ENCODE results near the gene NPHP4.

NPHP4 gene

DNA sequence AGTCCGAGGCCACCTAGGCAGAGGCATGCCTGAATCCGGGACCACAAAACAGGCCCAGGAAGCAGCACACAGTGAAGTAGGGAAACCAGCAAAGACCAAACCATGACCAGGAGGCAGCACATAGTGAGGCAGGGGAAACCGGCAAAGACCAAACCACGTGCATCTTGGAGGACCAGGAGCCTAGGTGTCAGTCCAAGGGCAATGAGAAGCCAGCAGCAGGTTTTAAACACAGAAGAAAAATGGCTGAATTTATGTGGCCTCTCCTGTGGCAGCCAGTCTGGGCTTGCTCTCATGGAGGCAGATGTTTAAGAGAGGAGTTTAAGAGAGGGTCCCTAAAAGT is 42.5 kb downstream of the NPHP4 start:
- TF ChIP-seq, protein P1, sequence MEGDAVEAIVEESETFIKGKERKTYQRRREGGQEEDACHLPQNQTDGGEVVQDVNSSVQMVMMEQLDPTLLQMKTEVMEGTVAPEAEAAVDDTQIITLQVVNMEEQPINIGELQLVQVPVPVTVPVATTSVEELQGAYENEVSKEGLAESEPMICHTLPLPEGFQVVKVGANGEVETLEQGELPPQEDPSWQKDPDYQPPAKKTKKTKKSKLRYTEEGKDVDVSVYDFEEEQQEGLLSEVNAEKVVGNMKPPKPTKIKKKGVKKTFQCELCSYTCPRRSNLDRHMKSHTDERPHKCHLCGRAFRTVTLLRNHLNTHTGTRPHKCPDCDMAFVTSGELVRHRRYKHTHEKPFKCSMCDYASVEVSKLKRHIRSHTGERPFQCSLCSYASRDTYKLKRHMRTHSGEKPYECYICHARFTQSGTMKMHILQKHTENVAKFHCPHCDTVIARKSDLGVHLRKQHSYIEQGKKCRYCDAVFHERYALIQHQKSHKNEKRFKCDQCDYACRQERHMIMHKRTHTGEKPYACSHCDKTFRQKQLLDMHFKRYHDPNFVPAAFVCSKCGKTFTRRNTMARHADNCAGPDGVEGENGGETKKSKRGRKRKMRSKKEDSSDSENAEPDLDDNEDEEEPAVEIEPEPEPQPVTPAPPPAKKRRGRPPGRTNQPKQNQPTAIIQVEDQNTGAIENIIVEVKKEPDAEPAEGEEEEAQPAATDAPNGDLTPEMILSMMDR (IDR thresholded peaks at IDR 0.05; ENCODE audit: insufficient read depth, low read depth, low read length, missing control alignments), result no peak
- no peak overlapping the region for H3K4me3 ChIP-seq (ENCODE audit: low read length)
- no peak for DNase-seq (ENCODE audit: low read depth)

DNA sequence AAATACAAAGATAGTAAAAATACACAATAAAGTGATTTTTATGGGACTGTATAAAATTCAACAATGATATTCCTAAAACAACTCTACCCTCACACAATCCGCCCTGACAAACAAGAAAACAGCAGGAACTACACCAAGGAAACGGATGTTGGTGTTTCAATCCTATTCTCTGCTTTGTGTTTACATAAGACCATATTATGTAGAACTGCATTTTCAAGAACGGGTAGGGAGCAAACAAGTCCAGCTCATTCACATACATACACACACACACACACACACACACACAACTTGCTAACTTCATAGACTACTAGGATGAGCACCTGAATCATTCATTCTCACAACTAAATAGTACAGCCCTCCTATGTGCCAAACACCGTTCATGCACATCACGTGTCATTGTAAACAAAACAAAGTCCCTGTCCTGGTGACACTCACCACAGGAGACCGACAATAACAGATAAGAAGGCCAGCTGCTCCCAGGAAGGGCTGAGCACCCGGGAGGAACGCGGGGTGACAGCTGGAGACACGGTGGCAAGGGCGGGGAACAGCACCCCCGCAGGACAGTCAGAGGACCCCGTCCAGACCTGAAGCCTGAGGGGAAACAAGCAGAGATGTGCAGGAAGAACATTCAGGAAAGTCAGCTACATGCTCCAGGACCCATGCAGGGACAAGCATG is 43.0 kb downstream of the NPHP4 start:
- H3K4me3 ChIP-seq (ENCODE audit: low read length), result no peak overlapping the region
- peak; percentile 5 for DNase-seq (ENCODE audit: low read depth)
- TF ChIP-seq, protein P1 (IDR thresholded peaks at IDR 0.05; ENCODE audit: insufficient read depth, low read depth, low read length, missing control alignments), result no peak

DNA sequence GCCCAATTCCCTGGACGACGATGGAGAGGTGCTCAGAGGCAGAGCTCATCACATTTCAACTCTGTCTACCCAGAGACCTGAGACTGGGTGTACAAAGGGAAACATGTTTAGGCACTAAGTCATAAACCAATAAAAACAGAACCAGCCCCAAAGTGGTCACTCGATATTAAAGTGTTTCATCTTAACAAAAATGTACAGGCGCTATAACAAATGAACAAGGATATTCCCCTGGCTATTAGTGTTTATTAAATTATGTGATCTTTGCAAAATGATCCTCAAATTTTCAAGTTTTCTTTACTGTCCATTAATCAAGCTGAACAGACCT is 43.6 kb downstream of the NPHP4 start:
- H3K4me3 ChIP-seq (ENCODE audit: low read length), result no peak overlapping the region
- DNase-seq (ENCODE audit: low read depth), result no peak
- TF ChIP-seq, protein P1 (IDR thresholded peaks at IDR 0.05; ENCODE audit: insufficient read depth, low read depth, low read length, missing control alignments), result no peak

DNA sequence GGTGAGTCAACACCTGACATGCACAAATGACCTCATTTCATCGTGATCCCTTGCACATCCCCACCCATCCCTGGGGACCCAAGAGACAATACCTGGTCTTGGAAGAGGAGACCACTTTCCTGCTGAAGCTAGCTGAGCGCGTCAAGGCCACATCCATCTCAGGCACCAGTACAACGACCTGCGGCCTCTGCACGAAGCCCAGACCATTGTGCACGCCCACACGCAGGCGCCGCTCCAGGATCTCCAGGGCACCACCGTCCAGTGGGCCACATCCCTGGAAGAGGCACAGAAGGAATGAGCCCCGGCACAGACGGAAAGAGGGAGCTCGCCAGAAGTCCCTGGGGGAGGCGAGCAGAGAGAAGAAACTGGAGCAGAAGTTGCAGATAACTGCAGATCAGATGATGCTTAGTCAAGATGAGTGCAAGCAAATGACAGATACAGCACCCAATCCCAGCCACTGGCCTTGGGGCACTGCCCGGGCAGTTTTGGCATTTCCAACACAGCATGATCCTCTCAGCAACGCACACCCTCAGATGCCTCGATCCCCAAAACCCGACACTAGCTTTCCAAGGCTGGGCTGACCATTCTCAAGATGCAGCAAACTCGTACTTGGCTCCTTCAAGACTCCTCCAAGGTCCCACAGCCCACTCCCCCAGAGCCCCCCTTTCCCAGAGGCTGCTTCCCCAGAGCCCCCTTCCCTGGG is 44.1 kb downstream of the NPHP4 start:
- DNase-seq (ENCODE audit: low read depth), result peak; percentile 56
- TF ChIP-seq, protein P1 (IDR thresholded peaks at IDR 0.05; ENCODE audit: insufficient read depth, low read depth, low read length, missing control alignments), result no peak
- H3K4me3 ChIP-seq (ENCODE audit: low read length), result no peak overlapping the region

DNA sequence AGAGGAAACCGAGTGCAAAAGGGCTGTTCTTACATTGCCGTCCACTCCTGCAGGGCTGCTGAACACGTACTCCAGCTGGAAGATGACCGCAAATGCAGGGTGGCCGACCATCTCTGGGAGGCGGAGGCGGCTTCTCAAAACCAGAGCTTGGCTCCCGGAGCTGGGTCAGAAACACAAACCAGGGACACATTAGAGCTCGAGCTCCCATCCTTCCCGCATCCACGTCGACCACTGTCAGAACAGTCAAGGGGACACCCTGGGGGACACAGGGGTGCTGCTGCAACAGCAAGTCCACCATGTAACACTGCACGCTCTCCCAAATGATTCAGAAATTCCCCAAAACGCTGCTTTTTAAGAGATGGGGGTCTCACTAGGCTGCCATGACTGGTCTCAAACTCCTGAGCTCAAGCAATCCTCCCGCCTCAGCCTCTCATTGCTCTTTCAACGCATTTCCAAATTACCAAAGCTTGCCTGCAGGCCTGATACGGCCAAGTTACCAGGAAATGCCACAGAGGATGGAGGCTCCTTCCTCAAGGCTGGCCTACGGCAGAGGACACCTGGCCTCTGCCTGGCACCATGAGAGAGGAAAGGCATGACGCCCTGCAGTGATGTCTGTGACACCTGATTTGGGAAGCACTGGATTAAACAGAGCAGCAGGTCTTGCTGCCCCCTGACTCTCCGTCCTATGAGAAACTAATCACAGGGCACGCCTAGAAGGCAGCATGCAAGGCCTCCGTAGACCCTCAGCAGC is 45.0 kb downstream of the NPHP4 start:
- no peak for DNase-seq (ENCODE audit: low read depth)
- H3K4me3 ChIP-seq (ENCODE audit: low read length), result no peak overlapping the region
- TF ChIP-seq, protein P1 (IDR thresholded peaks at IDR 0.05; ENCODE audit: insufficient read depth, low read depth, low read length, missing control alignments), result no peak

DNA sequence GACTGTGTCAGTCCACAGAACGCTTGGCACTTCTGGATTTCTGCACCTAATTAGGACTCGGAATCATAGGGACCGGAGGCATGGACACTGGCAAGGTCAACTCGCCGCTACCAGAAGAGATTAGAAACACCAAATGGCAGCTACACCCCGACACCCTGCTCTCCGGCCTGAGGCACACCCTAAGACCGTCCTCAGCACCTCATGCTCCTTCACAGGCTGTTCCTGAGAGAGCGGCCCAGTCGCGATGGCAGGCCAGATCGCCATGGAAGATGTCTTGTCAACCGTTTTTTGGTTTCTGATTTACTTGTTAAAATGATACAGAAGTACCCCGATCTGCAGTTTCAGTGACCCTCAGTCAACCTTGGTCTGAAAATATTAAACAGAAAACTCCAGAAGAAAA is 46.8 kb downstream of the NPHP4 start:
- no peak overlapping the region for H3K4me3 ChIP-seq (ENCODE audit: low read length)
- no peak for DNase-seq (ENCODE audit: low read depth)
- TF ChIP-seq, protein P1 (IDR thresholded peaks at IDR 0.05; ENCODE audit: insufficient read depth, low read depth, low read length, missing control alignments), result no peak
